Lung microvascular endothelial cell (primary cell): ENCODE results near the gene SPRR1B. TPM values are rescaled to one million over a fixed set of nuclear protein-coding genes. Genes with fewer than 3 reads are reported as not detected.
A peak's percentile ranks its signal among the peaks of the same experiment; 100 is the strongest.
"Not testable (repeated sequence)": the region's sequence is repeated elsewhere in the genome, so short reads cannot be mapped to it uniquely, and the experiment has no call there.

Source experiments
- DNase-seq, 2 donors: peaks; one replicate each; pipeline versions ENCODE4 v3.0.0 to v3.0.0-alpha.2; 2010; ENCODE audit warnings: low read depth in 2 of 2
- total RNA-seq: library from RNA; depleted of rRNA; stranded (reverse); fragments of >200 nt; gene quantifications from 2 replicates; pipeline ENCODE4 v1.2.1, GENCODE V29; 2014

The SPRR1B gene, protein sequence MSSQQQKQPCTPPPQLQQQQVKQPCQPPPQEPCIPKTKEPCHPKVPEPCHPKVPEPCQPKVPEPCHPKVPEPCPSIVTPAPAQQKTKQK
- not detected in 2 replicates for total RNA-seq

DNA sequence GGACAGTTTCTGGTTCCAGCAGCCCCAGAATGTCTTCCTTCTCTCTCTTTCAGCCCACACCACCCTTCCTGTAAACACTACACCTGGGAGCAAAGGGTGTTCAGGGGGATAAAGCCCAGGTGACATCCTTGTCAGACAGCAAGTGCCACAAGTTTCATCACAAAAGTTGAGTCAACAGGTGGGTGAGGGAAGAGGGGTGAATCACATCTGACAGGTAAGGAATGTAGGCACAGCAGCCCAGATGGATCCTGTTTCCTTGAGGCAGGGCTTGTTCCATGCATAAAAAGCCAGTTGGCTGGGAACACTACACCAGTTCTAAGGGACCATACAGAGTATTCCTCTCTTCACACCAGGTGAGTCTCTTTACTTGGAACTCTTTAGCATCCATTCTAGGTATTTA is at the start of gene SPRR1B:
TSS of gene SPRR1B (plus strand) at position 309 of the 400 bp plus-strand sequence. CDS start 1,143 bp downstream, outside the sequence.
- no peak for DNase-seq

GRCh38 chr1:152982076-152982475 is 48.9 kb upstream of the SPRR1B start:
- DNase-seq = no peak

- no peak for DNase-seq
Measured at GRCh38 chr1:152983234-152983633, 47.8 kb upstream of the SPRR1B start.

GRCh38 chr1:152983743-152984142 is 47.3 kb upstream of the SPRR1B start, which contains the start of gene SPRR1A:
SPRR1A (plus strand) TSS chr1:152984081; CDS start chr1:152985231, 1,150 bp downstream.
- no peak for DNase-seq

GRCh38 chr1:152986578-152986977 is 44.4 kb upstream of the SPRR1B start:
- DNase-seq = no peak

DNA sequence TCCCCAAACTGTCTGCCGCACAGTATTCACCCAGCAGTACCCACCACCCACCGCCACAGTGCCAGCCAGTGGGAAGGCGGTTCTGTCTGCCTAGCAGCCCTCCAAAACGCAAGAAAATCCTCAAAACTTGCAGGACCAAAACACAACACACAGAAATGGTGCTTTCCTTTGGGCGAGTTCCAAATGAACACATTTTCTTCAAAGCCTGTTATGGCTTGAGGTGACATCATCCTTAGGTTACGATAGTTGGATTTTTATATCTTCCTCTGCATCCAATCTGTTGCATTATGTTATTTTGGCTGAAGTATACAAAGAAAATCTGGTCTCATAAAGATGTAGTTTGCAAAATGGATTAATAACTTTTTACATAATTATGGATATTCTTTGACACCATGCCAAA is 37.8 kb upstream of the SPRR1B start:
- DNase-seq = no peak

- DNase-seq = no peak
Measured at GRCh38 chr1:152995842-152996241, 35.2 kb upstream of the SPRR1B start.

- no peak for DNase-seq
Measured at GRCh38 chr1:152996633-152997400, 34.2 kb upstream of the SPRR1B start.

DNA sequence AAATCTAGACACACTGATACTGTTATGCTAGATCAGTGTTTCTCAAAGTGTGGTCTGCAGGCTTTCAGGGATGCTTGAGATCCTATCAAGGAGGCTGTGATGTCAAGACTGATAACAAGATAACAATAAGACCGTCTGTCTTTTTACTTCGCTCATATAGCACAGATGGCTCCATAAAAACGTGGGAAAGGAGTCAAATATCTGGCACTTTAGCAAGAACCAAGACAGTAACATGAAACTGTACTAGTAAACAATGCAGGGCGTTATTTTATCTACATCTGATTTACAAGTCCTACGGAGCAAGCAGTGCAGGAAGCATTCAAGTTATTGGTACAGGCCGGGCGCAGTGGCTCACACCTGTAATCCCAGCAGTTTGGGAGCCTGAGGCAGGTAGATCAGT is 33.1 kb upstream of the SPRR1B start:
- no peak for DNase-seq

DNA sequence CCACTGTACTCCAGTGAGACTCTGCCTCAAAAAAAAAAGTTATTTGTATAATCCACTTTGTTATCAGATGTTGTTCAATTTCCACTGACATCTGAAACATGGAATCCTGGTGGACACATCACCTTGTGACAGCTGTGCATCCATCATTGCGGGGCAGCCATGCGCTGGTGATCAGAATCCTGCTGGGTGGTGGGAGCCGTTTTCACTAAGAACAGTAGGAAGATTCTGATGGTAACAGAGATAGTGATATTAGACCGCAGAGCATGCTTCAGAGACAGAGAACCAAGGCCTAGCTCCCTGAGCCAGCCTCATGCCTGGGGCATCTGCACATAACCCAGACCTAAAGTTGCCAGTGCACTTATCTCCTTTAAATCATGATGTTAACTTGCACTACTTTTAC is 32.5 kb upstream of the SPRR1B start:
- DNase-seq = no peak

- DNase-seq = no peak
Measured at GRCh38 chr1:152999818-153000217, 31.2 kb upstream of the SPRR1B start.

DNA sequence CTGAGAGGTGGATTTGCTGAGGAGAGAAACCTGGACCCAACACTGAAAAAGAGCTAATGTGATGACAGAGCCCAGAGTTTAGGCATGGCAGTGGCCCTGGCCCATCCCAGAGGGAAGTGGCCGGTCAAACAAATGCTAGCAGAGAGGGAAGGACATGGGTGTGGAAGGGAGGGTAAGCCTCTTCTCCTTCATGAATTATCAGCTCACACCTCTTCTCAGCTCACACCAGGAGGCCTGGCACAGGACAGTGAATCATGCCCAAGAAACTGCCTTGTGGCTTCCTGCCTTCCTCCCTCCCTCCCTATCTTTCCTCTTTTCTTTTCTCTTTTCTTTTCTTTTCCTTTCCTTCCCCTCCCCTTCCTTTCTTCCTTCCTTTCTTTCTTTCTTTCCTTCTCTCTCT is 30.7 kb upstream of the SPRR1B start:
- DNase-seq = no peak

DNA sequence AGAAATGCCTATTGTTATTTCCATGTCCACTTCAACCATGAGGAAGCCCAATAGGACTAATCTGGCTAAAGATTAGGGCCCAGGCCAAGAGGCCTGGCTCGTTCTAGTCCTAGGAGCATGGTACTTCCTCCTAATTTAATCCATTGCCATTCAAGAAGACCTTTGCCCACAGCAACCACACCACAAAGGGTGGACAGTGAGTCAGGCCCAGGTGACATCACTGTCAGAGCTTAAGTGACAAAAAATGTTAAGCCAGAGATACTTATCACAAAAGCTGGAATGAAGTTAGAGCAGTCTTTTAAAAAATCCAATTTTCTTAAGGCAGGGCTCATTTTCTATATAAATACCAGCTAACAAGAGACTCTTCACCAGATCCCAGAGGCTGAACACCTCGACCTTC is 29.6 kb upstream of the SPRR1B start, which contains the start of gene SPRR3:
TSS of gene SPRR3 (plus strand) at position 368 of the 400 bp plus-strand sequence. CDS start 1,272 bp downstream, outside the sequence.
- no peak for DNase-seq

GRCh38 chr1:153011235-153011758 is 19.7 kb upstream of the SPRR1B start:
- DNase-seq = not testable (repeated sequence)

DNA sequence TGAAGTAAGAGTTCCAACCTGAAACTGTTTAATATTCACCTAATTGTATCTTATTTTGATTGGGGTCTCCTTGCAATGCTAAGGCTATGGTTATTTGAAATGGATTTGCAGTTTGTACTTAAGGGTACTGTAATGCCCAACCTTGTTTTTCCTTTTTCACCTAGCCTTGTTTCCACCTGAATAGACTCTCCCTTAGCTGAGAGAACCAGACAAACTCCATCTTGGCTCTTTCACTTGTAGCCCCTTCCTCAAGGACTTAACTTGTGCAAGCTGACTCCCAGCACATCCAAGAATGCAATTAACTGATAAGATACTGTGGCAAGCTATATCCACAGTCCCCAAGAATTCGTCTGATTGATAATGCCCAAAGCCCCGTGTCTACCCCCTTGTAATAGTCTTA is 9.2 kb upstream of the SPRR1B start:
- not testable (repeated sequence) for DNase-seq

DNA sequence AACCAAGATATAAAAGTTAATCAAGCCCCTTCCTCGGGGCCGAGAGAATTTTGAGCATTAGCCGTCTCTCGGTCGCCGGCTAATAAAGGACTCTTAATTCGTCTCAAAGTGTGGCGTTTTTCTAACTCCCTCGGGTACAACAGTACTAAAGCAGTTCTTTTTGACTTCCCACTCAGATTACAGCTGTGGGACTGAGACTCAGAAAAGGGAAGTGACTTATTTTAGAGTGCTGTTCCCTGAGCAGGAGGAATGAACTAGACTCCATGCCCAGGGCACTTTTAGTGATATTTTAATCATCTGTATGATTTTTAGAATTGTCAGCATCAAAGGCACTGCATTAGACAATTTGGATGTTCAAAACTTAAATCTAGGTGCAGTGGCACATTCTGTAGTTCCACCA is 8.7 kb upstream of the SPRR1B start:
- not testable (repeated sequence) for DNase-seq

DNA sequence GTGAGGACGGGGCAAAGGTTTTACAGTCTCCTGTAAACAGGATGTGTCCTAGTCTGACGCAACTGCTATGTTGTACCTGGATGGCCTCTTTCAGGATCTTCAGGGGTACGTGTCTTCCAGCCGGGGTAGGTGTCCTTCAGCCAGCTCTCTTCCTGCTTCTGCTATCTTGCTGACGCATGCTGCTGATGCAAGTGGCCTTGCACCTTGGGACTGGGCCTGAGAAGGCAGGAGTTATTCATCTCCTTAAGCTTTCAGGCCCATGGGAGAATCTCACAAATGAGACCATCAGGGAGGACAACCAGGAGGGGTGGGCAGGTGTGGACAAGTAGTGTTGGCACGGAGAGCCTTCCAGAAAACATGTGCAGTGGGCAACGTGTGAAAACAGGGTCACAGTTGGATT is 7.9 kb upstream of the SPRR1B start:
- no peak for DNase-seq

DNA sequence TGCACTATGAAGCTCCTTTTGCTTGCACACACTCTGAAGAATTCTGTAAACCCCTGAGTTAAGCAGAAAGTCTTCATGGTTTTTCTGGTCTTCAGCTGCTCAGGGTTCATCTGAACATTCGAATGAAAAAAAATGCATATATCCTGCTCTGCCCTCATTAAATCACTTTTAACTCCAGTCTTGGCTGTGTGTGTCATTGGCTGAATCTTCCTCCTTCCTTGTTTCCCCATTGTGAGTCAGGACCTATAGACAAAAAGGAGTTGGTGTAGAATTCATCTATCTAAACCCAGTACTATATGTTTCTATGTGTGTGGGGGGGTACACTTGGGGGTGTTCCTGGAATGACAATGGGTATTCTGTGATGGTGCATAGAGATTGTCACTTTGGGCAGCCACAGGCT is 6.6 kb upstream of the SPRR1B start:
- no peak for DNase-seq

DNA sequence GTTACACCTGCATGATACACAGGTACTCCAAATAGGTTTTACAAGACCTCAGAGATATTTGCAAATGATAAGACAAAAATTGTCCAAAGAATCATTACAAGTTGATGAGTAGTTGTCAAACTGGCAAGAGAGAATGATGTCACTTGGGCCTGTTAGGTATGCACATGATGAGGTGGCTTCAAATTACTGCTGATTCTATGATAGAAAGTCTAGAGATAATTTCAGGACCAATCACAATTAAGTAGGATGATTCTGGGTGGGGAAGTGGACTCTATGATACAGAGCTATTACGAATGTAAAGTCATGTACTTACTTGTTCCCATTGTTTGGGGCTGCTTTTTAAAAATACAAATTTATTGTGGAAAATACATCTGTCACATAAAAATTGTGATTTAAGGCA is 5.2 kb upstream of the SPRR1B start:
- no peak for DNase-seq

DNA sequence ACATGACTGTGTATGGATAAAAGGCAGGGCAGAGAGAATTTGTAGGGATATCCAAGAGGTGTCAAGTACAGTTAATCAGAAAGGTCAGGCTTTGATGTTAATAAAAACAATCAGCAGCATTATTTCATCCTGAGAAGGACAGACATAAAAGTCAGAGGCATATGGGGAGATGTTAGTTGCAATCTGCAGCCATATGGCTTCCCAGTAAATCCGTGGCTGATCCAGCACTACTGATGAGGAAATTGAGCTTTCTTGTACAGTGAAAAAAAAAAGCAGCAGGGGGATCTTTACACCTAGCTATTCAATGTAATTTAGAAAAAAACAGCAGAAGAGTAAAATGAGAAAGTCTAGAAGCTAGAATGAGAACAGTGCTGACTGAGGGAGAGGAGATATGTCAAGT is 2.2 kb upstream of the SPRR1B start:
- DNase-seq = no peak

- no peak for DNase-seq
Measured at GRCh38 chr1:153032073-153032472, 1.1 kb downstream of the SPRR1B start.

DNA sequence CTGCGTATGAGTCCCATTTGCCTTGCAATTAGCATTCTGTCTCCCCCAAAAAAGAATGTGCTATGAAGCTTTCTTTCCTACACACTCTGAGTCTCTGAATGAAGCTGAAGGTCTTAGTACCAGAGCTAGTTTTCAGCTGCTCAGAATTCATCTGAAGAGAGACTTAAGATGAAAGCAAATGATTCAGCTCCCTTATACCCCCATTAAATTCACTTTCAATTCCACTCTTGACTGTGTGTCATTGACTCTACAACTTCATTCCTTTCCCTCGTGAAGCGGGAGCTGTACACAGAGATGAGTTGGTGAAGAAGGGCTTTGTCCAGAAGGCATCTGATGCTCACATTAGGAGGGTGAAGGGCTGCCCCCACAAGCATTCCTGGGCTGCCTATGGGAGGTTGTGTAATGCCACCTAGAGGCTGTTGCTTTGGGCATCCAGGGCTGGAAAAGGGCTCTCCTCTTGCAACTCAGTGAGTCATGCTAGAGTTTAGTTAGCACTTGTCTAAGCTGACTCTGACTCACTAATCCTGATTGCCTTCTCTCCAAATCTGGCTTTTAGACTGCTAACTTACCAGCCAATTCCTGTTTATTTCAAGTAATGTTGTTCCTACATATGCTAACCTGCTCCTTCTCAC is 1.8 kb downstream of the SPRR1B start:
- peak; percentile 0 to 35 for DNase-seq
